ENCODE measurements around the gene SLC12A7.

The SLC12A7 gene

DNA sequence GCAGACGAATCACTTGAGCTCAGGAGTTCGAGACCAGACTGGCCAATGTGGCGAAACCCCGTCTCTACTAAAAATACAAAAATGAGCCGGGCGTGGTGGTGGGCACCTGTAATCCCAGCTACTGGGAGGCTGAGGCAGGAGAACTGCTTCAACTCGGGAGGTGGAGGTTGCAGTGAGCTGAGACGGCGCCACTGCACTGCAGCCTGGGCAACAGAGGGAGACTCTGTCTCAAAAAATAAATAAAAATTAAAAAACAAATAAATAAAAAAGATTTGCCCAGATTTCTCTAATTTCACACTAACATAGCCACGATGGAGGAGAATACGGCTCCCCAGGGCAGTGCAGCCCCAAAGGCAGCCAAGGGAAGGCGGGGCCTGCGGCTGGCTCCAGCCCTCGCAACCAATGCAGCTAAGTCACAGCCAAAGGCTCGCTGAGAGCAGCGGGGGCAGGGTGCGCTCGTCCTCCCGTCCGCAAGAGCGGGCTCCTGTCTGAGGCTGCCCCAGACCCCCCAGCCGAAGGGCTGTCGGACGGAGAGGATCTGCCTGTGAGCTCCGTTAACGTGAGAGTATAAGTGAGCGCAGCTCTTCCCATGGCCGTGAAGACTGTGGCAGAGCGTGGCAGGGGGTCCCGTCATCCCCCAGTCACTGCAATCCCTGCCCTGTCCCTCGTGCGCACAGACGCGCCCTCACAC, 43.5 kb downstream of the SLC12A7 start:
- no peak for DNase-seq (ENCODE audit: low read depth)
- no peak overlapping the region for H3K4me3 ChIP-seq (ENCODE audit: low read length)
- TF ChIP-seq, protein P1, sequence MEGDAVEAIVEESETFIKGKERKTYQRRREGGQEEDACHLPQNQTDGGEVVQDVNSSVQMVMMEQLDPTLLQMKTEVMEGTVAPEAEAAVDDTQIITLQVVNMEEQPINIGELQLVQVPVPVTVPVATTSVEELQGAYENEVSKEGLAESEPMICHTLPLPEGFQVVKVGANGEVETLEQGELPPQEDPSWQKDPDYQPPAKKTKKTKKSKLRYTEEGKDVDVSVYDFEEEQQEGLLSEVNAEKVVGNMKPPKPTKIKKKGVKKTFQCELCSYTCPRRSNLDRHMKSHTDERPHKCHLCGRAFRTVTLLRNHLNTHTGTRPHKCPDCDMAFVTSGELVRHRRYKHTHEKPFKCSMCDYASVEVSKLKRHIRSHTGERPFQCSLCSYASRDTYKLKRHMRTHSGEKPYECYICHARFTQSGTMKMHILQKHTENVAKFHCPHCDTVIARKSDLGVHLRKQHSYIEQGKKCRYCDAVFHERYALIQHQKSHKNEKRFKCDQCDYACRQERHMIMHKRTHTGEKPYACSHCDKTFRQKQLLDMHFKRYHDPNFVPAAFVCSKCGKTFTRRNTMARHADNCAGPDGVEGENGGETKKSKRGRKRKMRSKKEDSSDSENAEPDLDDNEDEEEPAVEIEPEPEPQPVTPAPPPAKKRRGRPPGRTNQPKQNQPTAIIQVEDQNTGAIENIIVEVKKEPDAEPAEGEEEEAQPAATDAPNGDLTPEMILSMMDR (conservative IDR thresholded peaks at IDR 0.05; ENCODE audit: low read length): no peak

DNA sequence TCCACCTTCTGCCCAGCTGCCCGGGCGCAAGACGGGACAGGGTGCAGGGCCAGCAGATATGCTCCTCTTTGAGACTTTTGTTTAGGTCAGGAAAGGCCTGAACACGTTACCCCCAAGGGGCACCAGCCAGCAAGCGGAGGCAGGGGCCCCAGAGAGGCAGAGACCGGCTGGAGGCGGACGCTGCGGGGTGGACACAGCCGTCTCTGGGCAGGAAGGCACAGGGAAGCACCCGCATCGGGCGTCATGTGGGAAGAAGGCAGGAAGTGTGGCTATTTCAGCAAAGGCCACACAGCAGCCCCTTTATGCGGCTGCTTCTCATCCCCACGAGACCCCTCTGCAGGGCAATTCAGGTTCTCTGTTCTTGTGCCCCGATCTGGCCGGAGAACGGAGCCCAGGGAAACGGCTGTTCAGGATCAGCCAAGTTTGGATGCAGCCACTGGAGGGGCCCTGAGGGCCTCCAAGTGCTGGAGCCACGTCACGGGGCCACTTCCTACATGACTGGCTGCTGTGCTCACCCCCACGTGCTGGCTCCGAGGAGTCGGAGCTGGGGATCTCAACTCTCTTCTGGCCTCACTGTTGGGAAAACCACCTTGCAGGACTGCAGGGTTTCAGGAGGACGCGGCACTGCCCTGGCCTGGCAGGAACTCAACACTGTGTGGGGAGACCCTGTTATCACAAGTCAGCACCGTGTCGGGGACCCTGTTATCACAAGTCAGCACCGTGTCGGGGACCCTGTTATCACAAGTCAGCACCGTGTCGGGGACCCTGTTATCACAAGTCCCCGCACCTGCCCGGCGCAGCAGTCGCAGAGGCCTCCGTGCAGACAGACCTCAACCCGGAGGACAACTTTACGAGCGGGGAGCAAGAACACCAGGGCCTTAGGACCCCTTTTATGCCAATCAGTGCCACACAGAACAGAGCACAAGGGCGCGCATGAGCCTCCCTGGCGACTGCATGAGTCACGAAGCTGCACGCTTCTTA, 44.4 kb downstream of the SLC12A7 start:
- no peak for DNase-seq (ENCODE audit: low read depth)
- TF ChIP-seq, protein P1 (conservative IDR thresholded peaks at IDR 0.05; ENCODE audit: low read length): no peak
- no peak overlapping the region for H3K4me3 ChIP-seq (ENCODE audit: low read length)

DNA sequence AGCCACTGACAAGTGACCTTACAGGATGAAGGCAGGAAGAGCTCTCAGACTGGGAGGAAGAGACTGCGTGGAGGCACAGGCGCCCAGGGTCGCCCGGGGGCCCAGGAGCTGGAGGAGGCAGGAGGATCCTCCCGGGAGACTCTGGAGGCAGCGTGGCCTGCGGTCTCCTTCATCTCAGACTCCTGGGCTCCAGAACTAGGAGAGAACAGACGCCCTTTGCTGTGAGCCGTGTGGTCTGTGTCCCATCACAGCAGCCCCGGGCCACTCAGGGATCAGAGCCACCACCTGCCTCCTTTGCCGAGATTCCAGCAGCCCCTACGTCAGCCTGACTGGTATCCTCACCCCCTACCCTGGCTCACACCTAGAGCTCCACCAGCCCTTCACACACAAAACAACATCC, 45.2 kb downstream of the SLC12A7 start:
- no peak overlapping the region for H3K4me3 ChIP-seq (ENCODE audit: low read length)
- TF ChIP-seq, protein P1 (conservative IDR thresholded peaks at IDR 0.05; ENCODE audit: low read length): no peak
- no peak for DNase-seq (ENCODE audit: low read depth)

DNA sequence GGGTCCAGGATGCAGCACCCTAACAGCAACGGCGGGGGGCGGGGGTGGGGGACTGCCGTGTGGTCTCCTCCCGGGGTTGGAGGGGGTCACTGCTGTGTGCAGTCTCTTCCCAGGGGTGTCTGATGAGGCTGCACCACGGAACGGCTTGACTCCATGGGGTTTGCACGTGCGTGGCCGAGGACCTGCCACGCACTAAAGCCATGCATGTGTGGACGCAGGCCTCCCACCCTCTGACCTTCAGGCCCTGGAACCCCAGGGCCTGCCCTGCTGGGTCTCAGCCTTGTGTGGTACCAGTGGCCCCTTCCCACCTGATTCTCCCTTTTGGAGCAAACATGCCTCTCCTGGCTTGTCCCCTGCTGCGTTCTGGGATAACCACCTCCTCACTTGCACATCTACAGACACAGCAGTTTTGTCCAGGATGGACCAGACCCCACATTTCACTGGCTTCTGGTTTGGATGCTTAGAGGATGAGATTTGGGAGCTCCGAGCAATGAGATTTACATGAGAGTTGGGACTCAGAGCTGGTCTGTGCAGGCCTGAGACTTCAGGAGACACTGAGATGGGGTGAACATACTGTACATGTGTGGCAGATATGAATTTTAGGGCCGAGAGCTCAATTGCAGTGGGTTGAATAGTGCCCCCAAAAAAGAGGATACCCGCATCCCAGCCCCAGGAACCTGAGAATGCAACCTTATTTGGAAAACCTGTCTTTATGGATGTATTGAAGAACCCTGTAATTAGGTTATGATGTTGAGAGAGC, 45.8 kb downstream of the SLC12A7 start:
- DNase-seq (ENCODE audit: low read depth): no peak
- no peak overlapping the region for H3K4me3 ChIP-seq (ENCODE audit: low read length)
- TF ChIP-seq, protein P1 (conservative IDR thresholded peaks at IDR 0.05; ENCODE audit: low read length): no peak

DNA sequence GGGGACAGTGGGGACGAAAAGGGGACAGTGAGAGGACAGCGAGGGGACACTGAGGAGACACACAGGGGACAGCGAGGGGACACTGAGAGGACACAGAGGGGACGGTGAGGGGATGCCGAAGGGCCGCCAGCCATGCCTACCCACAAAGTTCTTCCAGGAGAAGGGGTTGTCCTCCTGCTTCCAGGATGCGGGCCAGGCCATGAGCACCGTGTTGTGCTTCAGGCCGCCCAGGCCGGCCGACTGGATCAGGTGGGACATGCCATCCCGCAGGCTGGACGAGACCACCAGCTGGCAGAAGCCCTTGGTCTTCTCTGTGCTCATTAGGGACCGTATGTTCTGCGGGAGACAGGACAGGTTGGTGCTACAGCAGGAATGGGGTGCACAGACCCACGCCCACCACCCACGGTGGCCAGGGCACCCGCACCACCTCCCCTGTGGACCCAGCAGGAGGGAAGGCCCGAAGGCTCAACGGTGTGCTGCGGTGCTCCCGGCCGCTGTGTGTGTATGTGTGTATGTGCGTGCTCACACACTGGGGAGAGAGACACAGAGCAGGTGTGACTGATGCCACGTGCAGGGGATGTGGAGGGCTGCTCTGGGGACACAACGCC, 46.6 kb downstream of the SLC12A7 start:
- no peak overlapping the region for H3K4me3 ChIP-seq (ENCODE audit: low read length)
- TF ChIP-seq, protein P1 (conservative IDR thresholded peaks at IDR 0.05; ENCODE audit: low read length): no peak
- DNase-seq (ENCODE audit: low read depth): no peak

DNA sequence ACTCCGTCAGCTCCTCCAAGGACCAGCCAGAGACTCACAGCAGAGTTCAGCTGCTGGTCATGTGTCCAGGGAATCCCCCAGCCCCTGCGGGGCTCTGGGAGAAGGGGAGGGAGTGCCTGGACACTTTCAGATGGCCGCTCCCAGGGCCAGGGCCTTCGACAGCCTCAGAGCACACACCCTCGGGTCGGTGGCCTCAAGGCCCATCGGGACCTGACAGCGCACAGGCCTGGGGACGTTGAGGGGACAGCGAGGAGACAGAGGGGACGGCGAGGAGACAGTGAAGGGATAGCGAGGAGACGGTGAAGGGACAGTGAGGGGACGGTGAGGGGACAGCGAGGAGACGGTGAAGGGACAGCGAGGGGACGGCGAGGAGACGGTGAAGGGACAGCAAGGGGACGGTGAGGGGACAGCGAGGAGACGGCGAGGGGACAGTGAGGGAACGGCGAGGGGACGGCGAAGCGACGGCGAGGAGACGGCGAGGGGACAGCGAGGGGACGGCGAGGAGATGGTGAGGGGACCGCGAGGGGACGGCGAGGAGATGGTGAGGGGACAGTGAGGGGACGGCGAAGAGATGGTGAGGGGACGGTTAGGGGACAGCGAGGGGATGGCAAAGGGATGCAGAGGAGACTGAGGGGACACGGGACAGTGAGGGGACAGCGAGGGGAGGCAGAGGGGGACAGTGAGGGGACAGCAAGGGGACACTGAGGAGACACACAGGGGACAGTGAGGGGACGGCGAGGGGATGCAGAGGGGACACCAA, 47.3 kb downstream of the SLC12A7 start:
- TF ChIP-seq, protein P1 (conservative IDR thresholded peaks at IDR 0.05; ENCODE audit: low read length): no peak
- H3K4me3 ChIP-seq (ENCODE audit: low read length): no peak overlapping the region
- DNase-seq (ENCODE audit: low read depth): no peak
